ENCODE data around the gene KCTD1.

The KCTD1 gene

DNA sequence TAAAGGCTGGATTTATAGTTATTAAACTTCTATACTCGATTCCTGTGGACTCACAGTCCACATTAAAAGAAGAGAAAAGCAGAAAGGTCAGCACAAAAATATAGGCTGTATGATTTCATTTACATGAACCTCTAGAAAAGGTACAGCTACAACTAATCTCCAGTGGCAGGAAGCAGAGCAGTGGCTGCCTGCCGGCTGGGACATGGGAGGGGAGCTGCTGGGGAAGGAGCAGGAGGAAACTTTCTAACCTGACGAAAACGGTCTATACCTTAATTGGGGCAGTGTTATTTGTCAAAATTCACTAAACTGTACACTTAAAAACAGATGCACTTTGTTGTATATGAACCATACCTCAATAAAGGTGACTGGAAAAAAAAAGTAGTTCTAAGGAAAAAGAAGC, 26.7 kb downstream of the KCTD1 start:
- no peak for DNase-seq

DNA sequence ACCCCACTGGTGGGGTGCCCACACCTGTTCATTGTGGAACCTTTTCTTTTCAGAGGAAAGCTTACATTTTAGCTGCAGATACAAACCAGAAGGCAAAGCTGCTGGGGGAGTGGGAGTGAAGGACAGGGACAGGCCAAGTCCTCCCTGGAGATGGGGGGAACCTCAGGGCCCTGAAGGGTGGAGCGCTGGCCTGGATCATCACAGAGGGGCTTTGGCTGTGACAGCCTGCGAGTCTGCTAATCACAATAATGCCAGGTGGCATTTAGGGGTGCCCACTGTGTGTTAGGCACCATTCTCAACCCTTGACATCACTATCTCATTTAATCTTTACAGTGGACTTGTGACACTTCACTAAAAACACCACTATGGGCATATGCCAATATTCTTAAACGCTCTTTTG, 27.4 kb downstream of the KCTD1 start:
- DNase-seq: no peak

DNA sequence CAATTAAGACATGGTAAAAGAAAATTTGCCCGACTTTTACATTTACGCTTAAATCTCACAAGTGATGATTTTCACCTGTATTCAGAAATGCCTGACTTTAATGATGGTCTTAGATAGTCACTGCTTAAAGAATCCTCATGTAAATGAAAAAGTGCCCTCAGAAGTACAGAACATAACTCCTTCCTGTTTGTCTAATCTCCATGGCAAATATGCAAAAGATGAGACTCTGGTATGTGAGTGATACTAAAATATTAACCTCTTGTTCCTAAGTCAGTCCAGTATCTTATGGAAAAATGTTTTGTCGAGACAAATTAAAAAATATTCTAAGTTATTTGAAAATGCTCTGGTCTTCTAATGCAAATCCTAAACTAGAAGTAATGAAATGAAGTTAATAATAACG, 29.2 kb downstream of the KCTD1 start:
- no peak for DNase-seq

DNA sequence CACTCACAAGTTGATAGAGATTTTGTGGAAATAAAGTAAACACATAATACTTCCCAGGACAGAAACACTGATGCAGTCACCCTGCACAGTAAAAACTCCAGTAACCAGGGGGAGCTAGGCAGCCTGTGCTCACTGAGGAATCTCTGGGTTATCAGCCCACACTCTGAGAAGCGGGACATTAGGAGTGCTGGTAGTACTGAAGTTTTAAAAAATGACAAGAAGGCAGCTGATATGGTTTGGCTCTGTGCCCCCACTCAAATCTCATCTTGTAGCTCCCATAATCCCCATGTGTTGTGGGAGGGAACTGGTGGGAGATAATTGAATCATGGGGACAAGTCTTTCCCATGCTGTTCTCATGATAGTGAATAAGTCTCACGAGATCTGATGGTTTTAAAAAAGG, 31.4 kb downstream of the KCTD1 start:
- DNase-seq: no peak

DNA sequence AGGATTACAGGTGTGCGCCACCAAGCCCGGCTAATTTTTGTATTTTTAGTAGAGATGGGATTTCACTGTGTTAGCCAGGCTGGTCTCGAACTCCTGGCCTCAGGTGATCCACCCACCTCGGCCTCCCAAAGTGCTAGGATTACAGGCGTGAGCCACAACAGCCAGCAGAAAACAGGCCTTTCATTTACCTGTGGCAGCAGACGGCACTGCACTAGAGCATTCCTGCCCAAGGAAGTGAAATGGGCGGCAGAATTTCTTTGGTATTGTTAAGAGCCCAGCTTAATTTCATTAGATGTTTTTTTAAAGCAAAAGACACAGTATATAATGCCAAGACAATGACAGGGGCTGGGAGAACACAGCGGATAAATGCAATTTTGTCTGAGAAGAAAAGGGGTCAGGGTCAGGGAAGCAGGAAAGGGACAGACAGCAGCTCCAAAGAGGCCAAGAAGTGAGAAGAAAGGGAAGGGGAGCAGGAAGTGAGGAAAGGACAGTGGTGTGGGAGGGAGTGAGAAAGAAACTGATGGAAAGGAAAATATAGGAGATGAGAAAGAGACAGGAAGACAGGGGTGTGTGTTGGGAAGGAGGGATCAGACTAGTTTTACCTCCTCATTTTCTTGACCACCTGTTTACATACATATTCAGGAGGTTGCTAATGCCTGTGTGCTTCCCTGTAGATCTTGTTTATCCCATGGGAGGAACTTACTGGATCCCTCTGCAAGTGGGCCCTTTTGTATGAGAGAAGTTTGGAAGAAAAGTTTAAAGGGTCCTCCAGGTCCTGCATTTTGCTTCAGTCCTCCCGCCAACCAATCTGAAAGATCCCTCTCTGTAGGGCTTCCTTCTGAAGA, 32.5 kb downstream of the KCTD1 start:
- DNase-seq: no peak

DNA sequence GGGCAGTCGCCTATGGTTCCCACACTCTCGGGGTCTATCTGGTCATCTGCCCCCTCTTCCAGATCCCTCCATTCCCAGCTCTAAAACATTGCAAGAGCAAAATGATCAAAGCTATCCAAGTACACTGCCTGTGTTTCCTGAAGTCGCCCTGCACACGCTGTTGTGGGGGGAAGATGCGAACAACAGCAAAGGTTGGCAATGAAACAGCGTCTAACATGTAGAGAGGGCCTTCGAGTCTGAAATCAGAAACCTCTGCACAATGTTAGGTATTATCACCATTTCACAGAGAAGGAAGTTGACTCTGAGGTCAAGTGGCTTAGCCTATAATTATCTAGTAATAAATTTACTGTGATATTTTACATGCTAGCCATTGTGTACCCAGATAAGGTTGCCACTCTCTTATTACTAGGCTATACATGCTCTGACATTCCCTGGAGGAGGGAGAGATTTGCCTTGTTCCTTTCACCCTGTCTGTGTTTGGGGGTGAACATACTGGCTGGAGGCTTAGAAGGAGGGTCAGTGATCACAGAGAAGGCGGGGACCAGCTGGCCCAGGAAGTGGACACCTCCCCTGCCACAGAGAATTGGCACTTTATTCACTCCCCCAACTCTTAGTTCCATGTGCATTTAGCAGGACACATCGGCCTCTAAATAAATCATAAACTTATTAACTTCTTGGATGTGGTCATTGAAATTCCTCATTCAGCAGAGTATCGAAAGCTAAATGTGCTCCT, 36.8 kb downstream of the KCTD1 start:
- DNase-seq: no peak

DNA sequence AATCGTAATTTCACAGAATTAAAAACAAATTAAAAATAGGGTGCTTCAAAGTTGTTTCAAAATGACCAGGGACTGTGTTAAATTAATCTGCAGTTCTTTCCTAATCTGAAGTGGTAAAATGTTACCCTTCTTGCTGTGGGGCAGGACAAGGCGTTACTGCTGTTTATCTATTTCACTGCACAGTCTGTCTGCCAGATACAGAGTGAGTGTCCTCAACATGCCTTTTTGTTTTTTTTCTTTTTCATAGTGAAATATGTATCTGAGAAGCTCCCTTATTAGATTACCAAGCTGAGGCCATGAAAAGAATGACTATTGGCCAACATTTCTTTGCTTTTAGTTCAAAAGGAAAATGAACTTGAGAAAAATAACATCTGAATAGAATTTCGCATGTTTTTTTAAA, 38.0 kb downstream of the KCTD1 start:
- DNase-seq: no peak

DNA sequence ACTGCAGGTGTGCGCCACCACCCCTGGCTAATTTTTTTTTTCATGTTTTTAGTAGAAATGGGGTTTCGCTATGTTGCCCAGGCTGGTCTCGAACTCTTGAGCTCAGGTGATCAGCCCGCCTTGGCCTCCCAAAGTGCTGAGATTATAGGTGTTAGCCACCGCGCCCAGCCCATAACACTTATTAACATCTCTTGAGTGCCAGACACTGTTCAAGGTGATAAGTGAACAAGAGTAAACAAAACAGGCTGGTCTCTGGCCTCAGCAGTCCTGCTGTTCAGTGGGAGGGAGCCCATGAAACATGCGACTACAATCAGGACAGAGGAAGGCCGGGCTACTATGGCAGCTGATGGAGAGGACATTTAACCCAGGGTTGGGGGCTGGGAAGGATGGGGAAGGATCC, 42.3 kb downstream of the KCTD1 start:
- no peak for DNase-seq

DNA sequence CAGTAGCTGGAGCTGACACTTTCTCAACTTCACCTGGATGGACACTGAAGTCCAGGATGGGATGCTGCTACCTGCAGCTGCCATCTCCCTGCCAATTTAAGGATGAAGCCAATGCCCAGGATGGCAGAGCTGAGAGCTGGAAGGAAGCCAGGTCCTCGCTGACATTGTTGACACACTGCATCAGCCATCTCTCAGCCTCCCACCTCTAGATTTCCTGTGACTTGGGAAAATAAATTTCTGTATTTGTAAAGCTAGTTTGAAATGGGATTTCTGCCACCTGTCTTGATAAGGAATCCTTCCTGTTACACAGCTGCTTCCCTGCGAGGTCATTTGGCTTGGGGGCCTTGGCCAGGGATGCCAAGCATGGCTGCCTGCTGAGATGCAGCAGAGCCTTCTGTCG, 43.5 kb downstream of the KCTD1 start:
- DNase-seq: no peak

DNA sequence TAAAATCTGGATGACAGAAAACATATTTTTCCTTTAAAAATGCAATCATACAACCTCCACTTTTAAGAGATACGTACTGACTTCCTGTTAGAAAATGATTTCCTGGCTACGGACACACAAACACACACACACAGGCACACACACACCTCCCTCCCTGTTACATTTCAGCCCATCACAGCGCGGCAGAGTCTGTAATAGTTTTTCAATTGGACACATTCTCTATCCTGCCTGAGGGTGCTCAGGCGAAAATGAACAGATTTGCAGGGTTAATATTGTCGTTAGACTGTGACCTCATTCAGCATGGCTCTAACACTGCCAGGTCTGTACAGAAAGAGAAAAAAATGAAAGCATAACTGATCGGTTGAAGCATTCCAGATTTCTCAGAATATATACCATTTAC, 45.0 kb downstream of the KCTD1 start:
- DNase-seq: no peak

DNA sequence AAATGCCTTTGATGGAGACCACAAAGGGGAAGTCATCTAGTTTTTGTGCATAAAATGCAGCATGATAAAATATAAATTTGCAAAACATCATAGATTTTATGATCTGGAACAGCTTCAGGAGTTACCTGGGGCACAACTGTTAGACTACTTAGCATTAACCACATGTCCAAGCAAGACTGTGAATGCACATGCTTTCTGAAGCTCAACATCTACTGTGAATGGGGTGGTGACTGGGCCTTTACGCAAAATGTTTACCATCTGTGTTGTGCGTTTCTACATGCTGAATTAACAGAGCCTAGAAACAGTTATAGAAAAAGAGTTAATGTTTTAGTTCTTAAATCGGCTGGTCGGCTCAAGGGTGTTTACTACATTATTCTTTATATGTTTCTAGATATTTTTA, 45.5 kb downstream of the KCTD1 start:
- no peak for DNase-seq

DNA sequence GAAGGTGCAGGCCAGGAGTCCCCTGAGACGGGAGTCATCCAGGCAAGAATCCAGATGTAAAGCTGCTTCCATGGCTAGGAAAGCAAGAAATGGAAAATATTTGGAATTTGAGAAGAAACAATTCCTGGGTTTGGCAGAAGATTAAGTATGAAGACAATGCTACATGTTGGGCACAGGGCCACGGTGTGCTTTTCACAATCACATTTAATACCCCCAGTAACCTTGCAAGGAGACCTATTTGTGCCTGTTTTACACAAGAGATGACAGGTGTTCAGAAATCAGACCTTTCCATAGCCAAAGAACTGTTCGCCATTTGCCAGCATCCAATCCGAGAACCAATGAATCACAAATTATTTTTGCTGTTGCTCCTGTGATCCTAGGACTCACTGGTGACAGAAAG, 50.5 kb downstream of the KCTD1 start:
- no peak for DNase-seq

DNA sequence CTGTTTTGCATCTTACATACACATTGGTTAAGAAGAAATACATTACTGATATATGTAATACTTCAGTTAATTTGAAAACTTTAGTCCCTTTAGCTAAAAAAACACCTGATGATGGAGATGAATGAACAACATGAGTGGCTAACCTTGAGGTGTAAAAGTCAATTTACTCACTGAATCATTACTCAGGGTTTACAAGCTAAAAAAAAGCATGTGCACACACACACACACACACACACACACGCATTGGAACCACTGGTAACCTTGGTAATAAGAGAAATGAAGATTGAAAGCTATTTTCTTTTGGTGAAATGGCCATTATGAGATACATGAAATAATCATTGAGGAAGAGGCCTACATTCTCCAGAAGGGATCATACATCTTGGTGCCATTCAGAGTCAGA, 51.8 kb downstream of the KCTD1 start:
- no peak for DNase-seq

DNA sequence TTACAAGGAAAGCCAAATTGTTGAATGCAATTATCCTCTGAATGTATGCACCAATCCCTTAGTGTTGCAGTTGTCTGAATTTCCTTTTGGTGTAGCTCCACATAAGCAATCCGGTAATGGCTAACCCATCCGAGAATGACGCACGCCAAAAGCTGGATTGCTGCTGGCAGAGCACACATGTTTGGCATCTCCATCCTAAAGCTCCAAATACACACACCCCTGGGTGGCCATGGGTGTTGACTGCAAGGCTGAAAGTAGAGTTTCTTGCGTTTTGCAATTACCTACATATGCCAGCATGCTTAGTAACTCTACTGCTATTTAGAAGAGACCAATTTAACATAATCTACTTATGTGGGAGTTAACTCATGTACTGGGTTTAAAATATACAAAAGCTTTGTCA, 53.1 kb downstream of the KCTD1 start:
- DNase-seq: no peak

DNA sequence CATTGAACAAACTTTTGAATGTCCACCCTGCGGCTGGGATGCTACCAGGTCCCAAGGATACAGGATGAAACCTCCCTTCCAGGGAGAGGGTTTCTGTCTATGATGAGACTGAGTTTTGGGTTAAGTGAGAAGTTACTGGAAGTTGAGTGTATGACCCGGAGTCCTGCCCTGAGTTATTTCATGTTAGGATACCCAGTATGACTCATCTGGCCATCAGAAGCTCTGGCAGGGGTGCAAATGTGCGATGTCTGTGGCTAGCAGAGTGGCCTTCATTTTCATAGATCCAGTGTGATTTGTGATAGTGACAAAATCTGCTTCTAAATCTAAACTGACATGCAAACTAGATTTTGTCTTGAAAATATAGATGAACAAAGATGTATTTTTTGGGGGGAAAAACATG, 55.3 kb downstream of the KCTD1 start:
- no peak for DNase-seq

DNA sequence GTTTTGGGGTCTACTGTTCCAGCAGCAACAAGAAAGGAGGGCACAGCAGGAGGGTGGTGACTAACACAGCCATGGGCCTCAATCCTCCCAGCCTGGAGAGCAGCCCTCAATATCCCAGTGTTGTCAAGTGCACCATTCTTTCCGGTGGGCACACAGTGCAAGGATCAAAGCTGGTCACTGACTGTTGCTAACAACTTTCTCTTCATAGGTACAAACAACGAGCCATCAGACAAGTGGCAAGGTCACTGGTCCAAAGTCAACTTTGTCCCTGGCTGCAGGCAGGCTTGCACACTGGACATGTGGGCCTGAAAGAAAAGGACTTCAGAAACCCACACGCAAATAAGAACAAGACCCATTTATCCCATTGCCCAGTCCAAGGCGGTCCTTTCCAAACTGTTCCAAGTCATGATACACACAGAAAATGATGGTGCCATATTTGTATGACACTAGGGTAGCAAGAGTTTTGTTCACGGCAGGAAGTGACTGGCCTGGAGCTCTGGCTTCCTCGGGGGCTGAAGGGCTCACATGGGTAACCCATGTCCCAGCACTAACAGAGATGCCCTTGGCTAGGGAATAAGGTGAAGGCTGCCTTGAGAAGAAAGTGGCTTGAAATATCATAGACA, 57.0 kb downstream of the KCTD1 start:
- DNase-seq: no peak

DNA sequence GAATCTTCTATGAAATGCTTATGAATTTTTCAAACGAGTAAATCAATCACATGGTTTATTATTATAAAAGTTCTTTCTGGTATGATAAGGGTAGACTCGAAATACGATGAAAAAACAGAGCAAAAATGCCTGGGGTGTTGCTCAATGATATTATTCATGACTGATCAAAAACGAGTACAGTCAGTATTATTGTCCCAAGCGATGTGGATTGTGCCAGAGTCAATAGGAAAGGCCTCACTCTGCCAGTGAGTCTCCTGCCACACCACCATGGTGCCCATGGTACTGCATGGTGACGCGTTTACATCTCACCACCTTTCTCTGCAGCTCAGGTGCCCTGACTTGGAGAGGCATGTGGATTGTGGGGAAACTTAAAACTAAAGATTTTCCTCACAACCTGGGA, 58.5 kb downstream of the KCTD1 start:
- DNase-seq: no peak

DNA sequence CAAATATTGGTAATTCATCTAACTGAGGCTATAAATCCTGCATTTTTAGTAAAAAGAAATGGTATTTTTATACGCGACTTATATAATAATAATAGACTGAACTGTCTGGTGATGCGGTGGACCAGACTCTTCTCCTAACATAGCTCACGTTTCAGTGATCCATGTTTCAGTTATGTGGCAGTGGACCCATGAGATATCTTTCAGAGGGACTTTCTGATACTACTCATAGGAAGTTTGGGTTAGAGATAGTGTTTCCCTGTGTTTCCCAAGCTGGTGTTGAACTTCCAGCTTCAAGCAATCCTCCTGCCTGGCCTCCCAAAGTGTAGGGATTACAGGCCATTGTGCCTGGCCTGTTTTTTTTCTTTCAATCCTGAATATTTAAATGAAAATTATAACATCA, 59.2 kb downstream of the KCTD1 start:
- no peak for DNase-seq

DNA sequence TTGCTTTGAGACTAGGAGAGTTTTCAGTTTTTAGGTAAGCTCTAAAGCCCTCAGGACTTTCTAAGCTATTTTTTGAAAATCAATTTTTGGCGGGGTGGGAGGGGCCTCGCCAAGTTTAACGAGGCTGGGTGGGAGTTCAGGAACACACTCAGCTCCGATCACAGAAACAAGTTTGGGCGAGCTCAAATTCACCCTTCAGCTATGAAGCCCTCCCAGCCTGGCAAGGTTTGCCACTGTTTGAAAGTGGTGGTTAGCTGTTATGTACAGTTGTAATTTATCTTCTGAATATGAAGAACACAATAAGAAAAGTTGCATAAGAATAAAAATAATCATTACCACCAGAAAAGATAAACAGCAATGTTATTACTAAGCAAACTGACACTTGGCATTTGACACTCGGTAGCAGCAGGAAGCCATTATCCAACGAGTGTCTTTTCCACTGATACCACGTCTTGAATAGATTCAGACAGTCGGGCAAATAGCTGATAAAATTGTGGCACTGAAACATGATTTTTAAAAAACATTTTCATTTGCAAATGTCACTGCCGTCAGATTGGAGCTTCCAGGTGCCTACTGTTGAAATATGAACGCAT, 59.8 kb downstream of the KCTD1 start:
- no peak for DNase-seq

DNA sequence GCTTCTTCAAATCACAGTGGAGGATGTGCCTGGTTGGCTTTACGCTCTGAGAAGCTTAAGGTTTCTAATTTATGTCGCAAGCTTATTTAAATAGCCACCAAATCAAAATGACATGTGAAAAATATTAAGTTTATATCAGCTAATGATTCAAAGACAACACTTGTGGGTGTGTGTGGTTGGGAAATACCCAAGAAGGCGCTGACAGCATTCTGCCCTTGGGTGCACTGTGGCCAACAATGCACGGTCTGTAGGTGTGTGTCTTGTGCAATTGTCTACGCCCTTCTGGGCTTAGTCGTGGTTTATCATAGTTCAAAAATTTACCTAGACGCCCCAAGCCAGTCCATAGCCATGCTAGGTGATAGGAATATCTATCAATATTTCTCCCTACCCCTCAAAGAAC, 60.9 kb downstream of the KCTD1 start:
- no peak for DNase-seq

DNA sequence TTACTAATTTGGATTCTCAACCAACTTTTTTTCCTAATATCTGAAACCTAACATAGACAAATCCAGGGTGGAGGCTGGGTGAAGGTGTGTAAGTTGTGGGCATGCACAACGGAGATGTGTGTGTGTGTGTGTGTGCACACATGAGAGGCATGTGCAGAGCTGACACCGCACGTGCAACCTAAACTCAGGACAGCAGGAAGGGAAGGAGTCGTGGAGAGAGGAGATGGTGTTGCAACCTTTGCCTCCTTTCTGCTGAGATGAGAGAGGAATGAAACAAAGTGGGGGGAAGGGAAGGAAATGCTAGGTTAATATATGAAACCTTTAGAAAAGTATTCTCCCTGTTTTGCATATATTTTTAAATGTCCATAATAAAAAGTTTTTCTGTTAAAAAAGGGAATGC, 64.7 kb downstream of the KCTD1 start:
- no peak for DNase-seq

DNA sequence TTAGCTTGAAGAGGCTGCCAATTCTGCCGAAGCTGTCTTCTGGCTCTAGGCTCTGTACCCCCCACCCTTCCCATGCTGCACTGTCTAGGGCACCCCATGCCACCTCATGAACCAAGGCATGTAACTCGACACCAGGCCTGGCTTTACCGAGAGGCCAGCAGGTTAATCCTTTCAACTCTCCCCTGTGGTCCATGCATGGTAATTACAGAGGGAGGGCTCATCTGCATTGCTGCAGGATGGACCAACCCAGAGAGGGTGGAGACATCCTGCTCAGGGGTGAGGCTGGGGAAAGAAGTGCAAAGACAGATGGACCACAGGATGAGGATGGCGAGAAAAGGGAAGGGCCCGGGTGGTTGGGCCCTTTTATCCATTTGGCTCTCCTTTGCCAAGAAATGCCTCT, 65.8 kb downstream of the KCTD1 start:
- no peak for DNase-seq

DNA sequence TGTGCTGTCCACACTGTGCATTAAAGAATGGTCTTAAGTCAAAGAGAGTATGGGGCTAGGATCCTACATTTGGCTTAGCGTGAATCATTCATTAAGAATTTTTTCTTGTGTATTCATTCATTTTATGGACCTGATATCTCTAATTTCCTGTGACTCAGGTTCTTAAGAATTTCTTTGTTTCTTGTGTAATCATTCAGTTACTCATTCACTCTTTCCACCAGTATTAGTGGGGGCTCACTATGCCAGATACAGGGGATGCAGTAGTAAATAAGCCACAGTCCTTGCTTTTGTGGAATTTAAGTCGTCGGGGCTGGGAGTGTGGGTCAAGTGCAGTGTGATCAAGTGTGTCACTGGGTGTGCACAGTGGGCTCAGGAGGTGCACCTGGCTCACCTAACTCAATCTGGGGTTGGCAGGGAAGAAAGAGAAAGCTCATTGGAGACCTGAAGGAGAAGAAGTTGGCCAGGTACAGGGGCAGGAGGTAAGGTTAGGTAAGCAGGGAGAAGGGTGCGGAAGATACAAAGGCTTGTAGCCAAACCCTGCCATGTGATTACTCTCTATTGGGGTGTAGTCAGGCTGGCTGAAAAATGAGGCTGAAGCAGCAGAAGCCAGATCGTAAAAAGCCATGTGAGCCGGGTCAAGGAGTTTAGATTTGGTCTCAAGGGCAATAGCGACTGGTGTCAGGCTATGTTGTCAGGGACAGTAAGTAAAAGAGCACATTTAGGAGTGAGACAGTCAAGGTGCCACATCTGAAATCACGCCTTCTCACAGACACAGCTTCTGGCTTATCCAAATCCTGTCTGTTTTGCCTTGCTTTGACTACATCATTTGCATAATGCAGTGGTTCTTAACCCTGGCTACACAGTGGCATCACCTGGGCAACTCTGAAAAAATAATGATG, 67.2 kb downstream of the KCTD1 start:
- no peak for DNase-seq
